AG09319 (cell line): Measurements from ENCODE around the gene FAM89B.

Experiments
- DNase-seq: peaks from one replicate; pipeline ENCODE4 v3.0.0-alpha.2; 2010; ENCODE audit warnings: low read depth; ENCODE audit errors: extremely low read depth
- TF ChIP-seq, protein P1 (sequence below): IDR thresholded peaks from 2 replicates; pipeline ENCODE4 v1.5.1; 2011; ENCODE audit warnings: low read depth, mild to moderate bottlenecking, inconsistent platforms, low read length, moderate library complexity

Gene FAM89B

DNA sequence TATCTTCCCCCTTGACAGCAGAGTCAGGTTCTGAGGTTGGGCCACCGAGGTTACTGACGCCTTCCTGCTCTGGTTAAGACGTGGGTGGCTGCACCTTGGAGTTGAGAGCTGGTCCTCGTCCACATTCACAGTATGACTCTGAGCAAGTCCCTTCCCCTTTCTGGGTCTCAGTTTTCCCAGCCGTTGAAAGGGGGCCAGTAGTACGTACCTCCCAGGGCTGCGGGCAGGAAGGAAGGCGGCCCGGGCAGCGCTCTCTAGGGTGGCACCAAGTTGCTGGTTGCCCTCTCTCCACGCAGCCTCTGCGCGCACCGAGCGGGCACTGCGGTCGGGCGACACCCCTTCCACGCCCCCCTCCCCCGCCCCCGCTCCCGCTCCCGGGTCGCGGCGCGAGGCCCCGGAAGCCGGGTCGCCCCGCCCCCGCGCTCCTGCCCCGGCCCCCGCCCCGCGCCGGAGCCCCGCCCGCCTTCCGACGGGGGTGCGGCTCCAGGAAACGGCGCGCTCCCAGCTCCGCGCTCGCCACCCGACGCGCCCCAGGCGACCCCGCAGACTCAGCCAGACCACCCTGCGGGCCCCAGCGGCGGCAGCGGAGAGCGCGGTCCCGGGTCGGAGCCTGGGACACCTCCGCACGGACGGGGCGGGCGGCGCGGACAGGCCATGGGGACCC is 3.4 kb downstream of the FAM89B start, which contains the start of gene EHBP1L1:
Gene EHBP1L1 (plus strand): TSS at position 486 of the 664 bp plus-strand sequence. CDS start 250 bp downstream, outside the sequence.
- TF ChIP-seq, protein P1, sequence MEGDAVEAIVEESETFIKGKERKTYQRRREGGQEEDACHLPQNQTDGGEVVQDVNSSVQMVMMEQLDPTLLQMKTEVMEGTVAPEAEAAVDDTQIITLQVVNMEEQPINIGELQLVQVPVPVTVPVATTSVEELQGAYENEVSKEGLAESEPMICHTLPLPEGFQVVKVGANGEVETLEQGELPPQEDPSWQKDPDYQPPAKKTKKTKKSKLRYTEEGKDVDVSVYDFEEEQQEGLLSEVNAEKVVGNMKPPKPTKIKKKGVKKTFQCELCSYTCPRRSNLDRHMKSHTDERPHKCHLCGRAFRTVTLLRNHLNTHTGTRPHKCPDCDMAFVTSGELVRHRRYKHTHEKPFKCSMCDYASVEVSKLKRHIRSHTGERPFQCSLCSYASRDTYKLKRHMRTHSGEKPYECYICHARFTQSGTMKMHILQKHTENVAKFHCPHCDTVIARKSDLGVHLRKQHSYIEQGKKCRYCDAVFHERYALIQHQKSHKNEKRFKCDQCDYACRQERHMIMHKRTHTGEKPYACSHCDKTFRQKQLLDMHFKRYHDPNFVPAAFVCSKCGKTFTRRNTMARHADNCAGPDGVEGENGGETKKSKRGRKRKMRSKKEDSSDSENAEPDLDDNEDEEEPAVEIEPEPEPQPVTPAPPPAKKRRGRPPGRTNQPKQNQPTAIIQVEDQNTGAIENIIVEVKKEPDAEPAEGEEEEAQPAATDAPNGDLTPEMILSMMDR: no peak
- DNase-seq: no peak

DNA sequence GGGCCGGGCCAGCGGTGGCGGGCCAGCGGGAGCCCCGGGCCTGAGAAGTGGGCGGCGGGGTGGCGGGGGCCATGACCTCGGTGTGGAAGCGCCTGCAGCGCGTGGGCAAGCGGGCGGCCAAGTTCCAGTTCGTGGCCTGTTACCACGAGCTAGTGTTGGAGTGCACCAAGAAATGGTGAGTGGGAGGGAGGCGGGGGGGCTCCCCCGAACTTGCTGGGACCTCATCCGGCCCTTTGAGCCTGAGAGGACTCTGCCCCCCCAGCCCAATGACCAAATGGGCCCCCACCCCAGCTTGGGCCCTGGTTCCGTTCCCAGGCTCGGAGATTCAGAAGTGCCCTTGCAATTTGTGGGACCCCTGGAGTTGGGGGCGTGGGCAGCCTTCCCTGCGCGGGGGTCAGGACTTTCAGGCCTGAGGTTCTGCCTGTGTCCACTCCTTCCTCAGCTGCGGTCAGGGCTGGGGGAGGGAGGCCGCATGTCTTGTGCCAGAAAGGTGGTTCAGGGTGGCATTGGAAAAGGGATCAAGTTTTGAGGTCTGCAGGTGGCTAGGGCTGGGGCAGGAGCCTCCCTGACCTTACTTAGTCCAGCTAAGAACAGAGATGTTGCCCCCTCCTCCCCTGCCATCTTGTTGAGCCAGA is 4.0 kb downstream of the FAM89B start:
- TF ChIP-seq, protein P1: no peak
- no peak for DNase-seq

DNA sequence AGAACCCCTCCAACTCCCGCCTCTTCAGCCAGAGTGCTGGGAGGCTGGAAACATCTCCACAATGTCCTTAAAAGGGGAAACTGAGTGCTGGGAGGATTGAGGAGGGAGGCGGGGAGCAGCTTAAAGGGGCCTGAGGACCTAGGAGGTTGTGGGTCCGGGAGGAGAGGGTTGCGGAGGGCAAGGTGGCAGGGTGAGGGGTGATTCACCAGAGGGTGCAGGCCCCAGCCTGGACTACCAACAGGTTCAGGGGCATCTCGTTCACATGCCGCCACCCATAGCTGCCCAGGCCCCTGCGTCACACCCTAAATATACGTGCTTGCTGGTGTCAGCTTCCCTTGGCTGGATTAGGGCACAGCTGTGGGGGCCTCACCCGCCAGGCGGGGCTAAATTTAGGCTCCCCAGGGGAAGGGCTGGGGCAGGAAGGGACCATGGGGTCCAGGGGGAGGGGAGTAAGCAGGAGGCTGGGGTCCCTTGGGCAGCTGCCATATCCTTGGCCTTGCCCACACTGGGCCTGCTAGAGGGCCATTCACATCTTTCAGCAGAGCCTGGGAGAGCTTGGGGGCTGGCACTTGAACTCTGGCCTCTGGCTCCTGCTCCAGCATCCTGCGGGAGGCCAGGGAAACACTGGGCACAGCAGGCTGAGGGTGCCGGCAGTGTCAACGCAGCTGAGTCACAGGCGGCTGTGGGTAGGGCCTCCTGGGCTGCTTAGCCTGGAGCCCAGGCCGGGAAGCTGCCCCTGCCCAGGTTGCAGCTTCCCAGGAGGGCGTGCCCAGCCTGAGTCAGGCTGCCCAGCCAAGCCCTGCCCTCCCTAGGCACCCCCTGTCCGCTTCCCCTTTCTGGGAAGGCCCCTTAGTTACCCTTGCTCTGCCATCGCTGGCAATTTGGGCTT is 4.8 kb downstream of the FAM89B start:
- no peak for DNase-seq
- TF ChIP-seq, protein P1: no peak

DNA sequence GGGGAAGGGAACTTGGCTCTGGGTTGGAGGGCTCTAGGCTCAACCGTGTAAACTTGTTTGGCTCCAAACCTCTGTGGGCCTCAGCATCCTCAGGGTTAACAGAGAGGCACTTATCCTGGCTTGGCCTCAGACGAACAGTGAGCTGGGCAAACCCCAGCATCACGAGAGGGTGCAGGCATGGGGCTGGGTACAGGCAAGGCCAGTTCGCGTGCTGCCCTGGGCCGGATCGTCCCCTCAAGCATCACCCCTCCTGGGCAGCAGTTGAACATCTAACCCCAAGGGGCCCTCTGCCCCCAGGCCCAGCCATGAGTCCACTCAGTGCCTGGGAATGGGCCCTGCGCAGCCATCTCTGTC is 5.4 kb downstream of the FAM89B start:
- TF ChIP-seq, protein P1: no peak
- DNase-seq: no peak

- DNase-seq: no peak
- TF ChIP-seq, protein P1: no peak
Observed at GRCh38 chr11:65578134-65578533, 5.8 kb downstream of the FAM89B start.

DNA sequence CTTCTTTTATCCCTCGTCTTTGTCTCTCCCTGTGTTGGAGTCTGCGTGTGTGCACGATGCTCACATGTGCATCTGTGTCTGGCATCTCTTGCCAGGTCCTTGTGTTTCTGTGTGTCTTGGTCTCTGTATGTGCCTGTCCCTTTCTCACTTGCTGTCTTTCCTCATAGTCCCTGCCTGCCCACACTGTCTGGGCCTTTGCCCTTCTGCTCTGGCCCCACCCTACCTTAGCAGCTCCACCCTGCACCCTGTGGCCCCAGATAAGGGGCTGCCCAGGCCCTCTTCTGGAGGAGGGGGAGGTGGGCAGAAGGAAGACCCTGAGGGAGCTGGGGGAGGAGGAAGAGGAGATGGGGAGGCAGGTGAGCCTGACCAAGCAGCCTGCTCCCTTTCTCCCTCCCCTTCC is 6.3 kb downstream of the FAM89B start:
- DNase-seq: no peak

More for the DNA sequence above, 6.3 kb downstream of the FAM89B start:
- TF ChIP-seq, protein P1: no peak
